Inferior parietal cortex (tissue), 1 donor: ENCODE data around the gene SRGAP1.
"Not testable (repeated sequence)": the region's sequence is repeated elsewhere in the genome, so short reads cannot be mapped to it uniquely, and the experiment has no call there.

ENCODE experiments used
- DNase-seq: peaks from one replicate; pipeline ENCODE4 v3.0.0-alpha.2; 2016; ENCODE audit errors: extremely low spot score

Gene SRGAP1

DNA sequence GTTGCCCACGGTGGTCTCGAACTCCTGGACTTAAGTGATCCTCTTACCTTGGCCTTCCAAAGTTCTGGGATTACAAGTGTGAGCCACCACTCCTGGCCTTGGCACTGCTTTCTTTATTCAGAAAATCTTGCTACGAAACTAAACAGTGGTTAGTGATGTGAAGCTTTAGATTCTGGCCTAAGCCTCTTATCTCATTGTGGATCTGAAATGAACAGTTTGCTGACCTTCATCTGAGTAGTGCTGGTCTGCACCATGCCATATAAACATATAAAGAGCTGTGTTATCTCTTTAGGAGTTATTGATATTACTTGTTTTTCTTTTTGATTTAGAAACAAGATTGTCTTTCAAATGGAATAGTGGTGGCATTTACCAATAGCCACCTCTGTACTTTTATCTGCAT, 22.6 kb downstream of the SRGAP1 start:
- no peak for DNase-seq

DNA sequence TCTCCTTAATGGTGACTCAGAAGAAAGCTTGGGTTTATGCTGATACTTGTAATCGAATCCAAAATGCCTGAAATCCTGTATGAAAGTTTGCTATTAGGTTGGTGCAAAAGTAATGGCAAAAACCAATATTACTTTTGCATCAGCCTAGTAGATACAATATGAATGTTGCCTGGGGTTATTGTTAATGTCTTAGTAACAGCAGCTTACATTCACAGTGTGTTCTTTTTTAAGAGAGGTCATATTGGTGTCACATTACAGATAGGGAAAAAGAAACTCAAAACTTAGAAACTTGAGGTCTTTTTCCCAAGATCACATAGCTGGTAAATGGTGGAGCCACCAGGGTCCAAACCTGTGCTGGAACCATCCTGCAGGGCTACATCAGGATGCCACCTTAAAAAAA, 25.2 kb downstream of the SRGAP1 start:
- no peak for DNase-seq

DNA sequence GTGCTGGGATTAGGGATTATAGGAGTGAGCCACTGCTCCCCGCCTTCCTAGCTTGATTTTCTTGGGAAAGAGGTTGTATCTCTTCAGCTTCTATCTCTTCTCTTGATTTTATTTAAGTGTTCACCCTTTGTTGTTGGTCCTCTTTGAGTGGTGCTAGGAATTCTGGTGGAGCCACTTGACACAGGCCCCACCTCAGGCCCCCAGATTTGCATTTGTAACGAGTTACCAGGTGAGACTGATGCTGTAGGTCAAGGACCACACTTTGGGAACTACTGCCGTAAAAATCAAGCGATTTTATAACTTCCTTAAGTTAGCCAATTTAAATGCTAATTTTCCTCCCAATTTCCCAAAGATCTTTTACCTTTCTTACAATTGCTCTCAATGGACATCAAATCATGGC, 26.3 kb downstream of the SRGAP1 start:
- DNase-seq, result no peak

DNA sequence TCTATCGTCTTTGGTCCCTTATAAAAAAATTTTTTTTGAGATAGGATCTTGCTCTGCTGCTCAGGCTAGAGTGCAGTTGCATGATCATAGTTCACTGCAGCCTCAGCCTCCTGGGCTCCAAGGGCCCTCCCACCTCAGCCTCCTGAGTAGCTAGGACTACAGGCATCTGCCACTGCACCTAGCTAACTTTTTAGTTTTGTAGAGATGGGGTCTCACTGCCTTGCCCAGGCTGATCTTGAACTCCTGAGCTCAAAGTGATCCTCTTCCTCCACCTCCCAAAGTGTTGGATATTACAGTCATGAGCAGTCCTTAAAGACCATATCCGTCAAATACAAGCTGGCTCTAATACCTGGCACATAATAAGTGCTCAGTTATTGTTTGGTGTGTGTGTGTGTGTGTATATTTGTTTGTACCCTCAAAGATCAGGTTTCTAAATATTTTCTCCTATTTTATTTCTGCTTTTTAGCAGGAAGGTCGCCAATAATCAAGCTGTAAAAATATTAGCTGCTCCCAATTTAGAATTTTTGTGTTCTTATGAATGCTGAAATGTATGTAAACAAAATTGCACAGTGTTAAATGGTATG, 30.5 kb downstream of the SRGAP1 start:
- DNase-seq, result no peak

DNA sequence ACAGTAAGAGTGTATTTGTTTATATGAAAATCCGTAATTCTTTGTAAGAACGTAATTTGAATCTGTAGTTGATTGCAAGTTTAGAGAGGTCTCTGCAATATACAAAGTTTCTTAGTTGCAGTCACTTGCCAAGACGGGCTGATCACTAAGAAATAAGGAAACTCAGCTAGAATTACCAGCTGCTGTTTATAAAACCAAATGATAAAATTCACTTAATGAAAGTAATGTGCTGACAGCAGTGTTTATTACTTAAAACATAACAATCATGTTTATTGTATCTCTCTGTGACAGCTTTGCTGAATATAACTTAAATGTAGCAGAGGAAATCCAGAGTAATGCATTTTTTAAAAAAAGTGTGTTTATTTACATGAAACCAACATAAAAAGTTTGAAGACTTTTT, 31.2 kb downstream of the SRGAP1 start:
- no peak for DNase-seq

DNA sequence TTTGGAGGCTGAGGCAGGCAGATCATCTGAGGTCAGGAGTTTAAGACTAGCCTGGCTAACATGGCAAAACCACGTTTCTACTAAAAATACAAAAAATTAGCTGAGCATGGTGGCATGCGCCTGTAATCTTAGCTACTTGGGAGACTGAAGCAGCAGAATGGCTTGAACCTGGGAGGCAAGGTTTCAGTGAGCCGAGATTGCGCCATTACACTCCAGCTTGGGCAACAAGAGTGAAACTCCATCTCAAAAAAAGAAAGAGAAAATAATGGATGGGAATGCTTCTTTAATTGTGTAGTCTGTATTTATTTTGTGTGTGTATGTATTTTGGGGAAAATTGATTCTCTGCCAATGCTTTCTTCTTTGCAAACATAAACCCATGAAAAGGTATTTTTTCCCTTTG, 32.5 kb downstream of the SRGAP1 start:
- no peak for DNase-seq

DNA sequence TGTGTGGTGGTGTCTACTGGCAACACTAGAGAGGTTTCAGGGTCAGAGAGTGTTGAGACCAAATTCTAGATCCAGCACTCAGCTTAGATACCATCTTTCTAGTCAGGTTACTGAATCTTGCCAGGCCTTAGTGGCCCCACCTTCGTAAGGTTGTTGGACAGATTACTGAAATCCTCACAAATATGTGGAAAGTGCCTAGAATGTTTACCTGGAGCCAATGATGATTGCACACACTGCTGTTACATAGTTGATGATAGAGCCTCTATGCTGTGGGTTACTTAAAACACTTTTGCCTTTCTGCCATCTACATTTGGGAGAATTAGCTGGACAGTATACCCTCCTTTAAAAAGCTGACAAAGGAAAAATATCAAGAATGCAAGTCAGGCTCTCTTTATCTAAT, 33.2 kb downstream of the SRGAP1 start:
- DNase-seq, result no peak

DNA sequence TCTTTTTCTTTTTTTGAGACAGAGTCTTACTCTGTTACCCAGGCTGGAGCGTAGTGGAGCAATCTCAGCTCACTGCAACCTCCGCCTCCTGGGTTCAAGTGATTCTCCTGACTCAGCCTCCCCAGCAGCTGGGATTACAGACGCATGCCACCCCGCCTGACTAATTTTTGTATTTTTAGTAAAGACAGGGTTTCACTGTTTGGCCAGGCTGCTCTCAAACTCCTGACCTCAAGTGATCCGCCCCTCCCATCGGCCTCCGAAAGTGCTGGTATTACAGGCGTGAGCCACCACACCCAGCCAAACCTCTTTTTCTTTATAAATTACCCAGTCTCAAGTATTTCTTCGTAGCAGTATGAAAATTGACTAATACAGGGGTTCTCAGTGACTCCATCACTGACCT, 35.7 kb downstream of the SRGAP1 start:
- DNase-seq, result not testable (repeated sequence)

DNA sequence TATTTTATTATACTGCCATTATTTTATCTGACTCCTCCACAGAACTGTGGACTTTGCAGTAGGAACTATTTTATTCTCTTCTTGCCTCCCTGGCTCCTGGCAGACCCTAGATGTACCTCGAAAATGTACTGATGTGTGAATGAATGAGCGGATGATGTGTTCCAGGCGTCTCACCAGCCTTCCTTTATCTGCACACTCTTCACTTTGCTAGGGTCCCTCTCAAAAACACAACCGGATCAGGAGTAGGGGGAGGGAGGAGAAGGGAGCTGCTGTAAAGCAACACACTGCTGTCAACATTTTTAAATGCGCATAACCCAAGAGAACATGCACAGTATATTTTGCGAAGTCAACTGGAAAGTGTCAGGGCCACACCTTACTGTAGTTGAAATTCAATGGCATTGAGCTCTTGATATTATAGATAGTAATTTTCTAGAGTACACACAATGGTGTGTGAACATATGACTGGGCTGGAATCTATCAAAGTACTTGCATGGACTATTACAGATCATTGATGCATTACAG, 36.3 kb downstream of the SRGAP1 start:
- no peak for DNase-seq

DNA sequence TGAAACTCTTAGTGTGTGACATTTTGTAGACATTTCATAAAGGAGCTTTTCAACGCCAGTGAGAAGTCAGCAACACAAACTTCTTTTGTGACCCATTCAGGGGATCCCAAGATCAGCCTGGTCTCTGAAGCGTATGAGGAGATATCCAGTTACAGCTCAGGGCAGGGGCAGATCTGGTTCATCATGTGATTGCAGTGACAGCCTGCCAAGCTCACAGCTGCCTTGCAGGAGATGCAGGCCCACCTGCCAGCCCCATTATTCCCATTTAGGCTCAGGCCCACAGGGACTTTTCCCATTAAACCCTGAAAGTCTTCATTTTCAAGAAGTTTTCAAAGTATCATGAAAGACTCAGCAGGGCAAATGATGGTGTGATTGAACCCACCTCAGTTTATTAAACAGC, 38.3 kb downstream of the SRGAP1 start:
- no peak for DNase-seq

DNA sequence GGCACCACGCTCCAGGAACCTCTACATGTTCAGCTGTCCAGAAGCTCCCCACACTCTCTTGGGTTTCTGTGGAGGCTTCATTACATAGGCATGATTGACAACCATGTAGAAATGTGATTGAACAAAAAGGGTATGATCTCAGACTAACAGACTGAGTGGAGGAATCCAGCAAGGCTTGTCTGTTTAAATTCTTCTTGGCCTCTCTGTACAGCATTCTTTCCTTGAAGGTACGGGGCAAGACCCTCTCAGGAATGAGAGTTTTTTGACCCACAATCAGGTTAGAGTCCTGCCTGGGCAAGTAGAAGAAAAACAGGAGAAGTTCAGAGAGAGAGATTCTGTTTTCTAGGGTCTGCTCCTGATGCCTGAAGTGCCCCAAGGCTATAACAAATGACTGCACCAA, 40.9 kb downstream of the SRGAP1 start:
- DNase-seq, result no peak

DNA sequence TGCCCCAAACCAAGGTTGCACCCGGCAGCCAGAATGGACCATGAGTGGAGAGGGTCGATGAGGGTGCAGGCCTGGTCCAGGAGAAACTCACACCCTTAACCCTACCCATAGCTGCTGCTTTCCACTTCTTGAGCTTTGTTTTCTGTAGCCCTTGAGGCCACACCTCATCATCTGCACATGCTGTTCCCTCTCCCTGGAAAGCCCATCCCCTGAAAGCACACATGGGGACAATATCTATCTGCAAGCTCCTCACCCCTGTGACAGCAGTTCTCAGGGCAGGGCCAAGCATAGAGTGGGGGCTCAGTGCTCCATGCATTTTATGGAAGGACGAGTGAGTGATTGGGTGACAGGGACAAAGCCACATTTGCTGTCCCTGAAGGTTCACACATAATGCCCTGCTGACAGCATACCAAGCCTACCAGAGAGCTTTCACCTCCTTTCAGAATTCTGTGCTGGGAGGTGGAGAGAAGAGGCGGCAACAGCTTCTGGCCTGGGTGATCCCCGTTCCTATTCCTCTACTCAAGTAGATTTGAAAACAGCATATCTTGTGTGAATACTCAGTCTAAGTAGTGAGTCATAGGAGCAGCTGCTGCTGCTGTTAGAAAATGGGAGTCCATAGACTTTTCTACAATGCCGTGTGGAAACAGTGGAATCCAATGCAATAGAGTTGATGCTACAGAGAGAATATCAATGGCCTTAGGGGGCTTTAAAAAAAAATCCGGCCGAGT, 44.6 kb downstream of the SRGAP1 start:
- DNase-seq, result no peak

DNA sequence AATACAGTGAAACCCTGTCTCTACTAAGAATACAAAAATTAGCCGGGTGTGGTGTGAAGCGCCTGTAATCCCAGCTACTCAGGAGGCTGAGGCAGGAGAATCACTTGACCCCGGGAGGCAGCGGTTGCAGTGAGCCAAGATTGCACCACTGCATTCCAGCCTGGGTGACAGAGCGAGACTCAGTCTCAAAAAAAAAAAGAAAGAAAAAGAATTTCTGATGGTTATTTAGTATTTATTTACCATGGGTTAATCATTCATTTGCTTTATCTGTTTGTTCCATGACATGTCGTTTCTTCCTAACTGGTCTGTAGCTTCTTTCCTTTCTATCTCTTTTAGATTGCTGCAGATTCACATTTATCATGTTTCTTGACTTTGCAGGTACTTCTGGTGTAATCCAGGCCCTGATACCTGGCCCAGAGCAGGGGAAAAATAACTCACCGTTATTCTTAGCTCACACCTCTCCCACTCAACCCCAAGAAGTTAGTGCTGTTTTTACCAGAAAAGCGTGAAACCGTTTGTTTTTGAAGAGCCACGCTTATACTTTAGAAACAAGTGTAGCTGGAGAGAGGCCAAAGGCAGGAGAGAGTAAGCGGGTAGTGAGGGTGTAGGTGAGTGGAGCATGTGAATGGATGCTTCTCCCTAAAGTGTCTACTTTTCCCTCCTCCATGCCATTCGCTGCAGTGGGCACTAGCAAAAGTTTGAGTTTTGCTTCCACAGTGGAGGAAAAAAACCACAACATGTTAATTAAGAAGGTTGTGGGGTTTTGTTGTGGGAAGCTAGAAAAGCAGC, 45.4 kb downstream of the SRGAP1 start:
- DNase-seq, result no peak

DNA sequence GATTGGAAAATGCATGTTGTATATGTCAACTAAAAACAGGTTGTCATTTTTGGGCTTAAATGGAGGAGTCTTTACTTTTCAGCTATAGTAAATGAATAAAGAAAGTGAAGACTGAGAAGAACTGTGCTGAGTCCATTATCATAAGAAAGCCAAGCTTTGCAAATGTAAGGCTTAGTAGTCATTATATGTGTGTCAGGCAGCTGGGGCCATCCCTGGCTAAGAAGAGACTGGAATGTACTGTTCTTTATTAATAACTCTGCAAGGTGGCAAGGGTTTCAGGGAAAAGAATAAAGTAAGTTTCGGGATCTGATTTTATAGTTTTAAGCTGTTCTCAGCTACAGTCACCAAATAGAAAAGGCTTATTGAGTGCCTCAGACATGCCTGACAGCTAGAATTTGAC, 48.7 kb downstream of the SRGAP1 start:
- DNase-seq, result no peak

DNA sequence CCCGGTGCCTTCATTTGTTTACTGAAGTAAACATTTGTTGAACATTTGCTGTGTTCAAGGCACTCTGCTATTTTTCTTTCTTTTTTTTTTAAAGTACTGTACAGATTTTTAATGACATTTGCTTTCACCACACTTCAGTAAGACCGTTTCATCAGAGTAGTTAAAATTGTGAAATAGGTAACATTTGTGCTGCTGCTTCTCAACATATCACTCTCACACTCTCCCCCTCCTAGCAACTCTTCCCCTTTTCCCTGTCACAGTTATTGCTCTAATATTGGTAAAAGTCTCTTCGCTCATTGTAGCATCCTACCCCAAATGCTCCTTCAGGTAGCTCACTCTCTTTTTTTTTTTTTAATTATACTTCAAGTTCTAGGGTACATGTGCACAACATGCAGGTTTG, 49.6 kb downstream of the SRGAP1 start:
- DNase-seq, result no peak

DNA sequence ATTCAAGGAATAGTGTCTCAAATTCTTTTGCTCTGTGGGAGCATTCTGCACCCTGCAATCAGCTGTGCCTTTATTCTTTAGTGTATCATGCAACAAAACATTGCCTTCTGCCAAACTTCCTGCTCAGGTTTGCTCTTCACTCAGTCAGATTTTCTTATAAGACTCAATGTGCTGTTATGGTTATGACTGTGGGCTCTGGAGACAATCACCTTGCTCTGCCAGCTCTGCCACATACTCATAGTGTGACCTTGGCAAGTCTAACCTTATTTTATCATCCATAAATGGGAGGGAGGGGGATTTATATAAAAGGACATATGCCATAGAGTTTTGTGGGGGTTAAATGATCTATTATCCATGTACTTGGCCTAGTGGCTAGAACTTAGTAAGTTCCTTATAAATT, 51.3 kb downstream of the SRGAP1 start:
- no peak for DNase-seq

DNA sequence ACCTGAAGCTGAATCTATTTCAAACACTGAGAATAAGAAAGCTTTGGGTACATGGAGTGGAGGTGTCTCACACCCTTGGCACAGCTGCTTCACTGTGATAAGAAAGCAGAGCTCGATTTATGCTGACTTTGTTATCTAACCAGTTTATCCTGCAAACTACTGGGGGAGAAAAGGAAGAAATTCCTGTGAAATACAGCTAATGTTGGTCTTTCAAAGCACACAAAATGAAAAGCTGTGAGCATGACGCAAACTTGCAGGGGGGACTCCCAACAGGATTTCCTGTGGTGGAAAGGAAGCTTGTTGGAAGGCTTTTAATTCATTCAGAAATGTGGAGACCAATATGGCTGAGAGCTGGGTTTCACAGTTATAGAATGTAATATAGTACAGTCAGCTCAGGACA, 53.4 kb downstream of the SRGAP1 start:
- no peak for DNase-seq

DNA sequence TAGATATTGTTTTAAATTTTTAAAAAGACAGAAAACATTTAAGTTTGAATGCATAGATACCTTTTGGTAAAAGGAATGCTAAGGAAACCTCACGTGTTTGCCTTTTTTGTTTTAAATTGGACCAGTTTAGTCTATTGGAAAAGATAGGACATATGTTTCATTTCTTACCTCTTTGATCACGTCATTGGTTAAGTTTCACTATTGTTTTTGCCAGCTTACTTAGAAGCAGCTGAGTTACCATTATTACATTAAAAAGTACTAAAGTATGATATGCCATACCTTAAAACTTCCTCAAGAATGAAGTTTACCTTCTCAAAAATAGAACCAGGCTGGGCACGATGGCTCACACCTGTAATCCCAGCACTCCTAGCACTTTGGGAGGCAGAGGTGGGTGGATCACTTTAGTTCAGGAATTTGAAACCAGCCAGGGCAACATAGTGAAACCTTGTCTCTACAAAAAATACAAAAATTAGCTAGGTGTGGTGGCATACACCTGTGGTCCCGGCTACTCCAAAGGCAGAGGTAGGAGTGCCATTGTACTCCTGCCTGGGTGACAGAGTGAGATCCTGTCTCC, 54.4 kb downstream of the SRGAP1 start:
- DNase-seq, result no peak

DNA sequence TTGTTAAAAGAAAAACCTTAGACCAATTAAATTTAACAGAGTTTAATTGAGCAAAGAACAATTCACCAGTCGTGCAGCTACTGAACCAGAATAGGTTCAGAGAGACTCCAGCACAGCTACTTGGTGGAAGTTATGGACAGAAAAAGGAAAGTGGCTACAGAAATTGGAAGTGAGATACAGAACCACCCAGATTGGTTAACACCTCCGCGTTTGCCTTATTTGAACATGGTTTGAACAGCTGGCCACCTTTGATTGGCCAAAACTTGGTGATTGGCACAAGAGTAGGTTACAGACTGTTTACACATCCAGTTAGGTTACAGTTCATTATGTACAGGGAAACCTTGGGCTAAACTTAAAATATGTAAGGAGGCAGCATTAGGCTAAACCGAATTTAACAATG, 54.9 kb downstream of the SRGAP1 start:
- DNase-seq, result no peak

DNA sequence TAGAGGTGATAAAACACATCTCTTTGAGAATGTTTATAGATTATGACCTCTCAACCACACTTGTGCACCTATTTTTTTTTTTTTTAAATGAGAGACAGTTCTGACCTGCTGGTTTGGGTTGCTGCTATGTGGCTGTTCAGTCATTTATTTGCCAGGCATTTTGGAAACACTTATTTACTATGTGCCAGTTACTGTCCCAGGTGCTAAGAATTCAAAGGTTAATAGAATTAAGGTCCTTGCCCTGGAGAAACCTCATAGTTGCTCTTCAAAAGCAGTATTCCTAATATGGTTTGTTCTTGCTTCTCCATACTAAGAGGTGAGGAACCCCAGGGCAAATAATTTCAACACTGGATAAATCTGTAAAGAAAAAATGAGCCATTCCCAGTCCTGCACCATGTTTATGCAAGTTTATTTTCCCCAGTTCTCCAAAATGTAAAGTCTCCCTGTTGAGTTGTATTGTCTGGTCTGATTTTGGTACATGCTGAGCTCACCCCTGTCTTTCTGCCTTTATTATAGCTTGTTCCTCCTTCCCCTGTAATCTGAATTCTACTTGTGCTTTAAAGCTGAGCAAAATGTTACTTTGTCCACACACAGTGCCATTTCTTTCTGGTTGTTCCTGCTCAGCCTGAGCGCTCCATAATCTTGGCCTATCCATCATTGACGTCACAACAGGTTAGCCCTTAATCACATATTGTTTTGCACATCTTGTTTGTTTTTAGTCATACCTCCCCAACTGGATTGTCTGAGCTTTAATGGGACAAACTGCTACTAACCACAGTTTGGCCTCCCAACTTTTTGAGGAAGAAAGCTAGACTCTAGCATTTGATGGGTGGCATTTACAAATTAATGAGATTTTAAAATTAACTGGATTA, 56.7 kb downstream of the SRGAP1 start:
- no peak for DNase-seq

DNA sequence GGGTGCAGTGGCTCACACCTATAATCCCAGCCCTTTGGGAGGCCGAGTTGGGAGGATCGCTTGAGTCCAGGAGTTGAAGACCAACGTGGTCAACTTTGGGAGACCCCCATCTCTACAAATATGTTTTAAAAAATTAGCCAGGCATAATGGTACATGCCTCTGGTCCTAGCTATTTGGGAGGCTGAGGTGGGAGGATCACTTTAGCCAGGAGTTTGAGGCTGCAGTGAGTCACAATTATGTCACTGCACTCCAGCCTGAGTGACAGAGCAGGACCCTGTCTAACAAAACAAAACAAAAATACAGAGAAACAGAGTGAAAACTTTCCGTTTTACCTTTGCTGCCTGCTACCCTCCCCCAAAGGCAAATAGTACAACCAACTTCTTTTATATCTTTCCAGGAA, 60.2 kb downstream of the SRGAP1 start:
- no peak for DNase-seq

DNA sequence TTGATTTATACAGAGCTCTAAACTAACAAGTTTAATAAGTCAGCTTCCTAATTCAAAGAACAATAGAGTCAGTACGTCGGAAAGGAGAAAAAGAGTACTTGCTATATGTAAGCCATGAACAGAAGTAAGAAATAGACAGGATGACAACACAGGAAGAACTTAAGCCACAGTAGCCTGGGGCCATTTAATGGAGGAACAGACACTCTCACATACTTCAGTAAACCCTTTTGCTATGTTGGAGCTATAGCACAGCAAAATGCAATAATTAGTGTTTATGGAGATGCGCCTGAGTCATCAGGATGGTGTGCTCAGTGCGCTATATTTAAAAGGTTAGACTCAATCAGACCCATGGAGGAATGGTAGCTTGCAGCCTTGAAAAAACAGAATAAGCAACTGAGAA, 61.0 kb downstream of the SRGAP1 start:
- DNase-seq, result no peak
